GM18511 (cell line): ENCODE data around the gene CACNA1A.

Experiments used
- ATAC-seq: cut with Tn5 transposase; IDR thresholded peaks from one replicate; pipeline ENCODE4 v1.9.1; 2021; ENCODE audit warnings: mild to moderate bottlenecking, moderate library complexity; ENCODE audit not compliant: unreplicated experiment

CACNA1A gene

GRCh38 chr19:13240312-13241022 is 265.8 kb downstream of the CACNA1A start:
- no peak for ATAC-seq

GRCh38 chr19:13238891-13239534 is 267.3 kb downstream of the CACNA1A start:
- no peak for ATAC-seq

GRCh38 chr19:13234518-13234917 is 271.8 kb downstream of the CACNA1A start:
- ATAC-seq: no peak

GRCh38 chr19:13231663-13232062 is 274.6 kb downstream of the CACNA1A start:
- no peak for ATAC-seq

GRCh38 chr19:13229246-13229645 is 277.0 kb downstream of the CACNA1A start:
- ATAC-seq: no peak

- ATAC-seq: no peak
Measured at GRCh38 chr19:13228561-13228960, 277.7 kb downstream of the CACNA1A start.

GRCh38 chr19:13226983-13227382 is 279.3 kb downstream of the CACNA1A start:
- ATAC-seq: no peak

GRCh38 chr19:13225973-13226865 is 280.1 kb downstream of the CACNA1A start:
- ATAC-seq: no peak

GRCh38 chr19:13225085-13225484 is 281.2 kb downstream of the CACNA1A start:
- no peak for ATAC-seq

- ATAC-seq: no peak
Measured at GRCh38 chr19:13220847-13221246, 285.4 kb downstream of the CACNA1A start.

GRCh38 chr19:13215572-13216380 is 290.5 kb downstream of the CACNA1A start:
- no peak for ATAC-seq

GRCh38 chr19:13214036-13214730 is 292.1 kb downstream of the CACNA1A start:
- no peak for ATAC-seq

GRCh38 chr19:13212759-13213330 is 293.4 kb downstream of the CACNA1A start:
- ATAC-seq: no peak

GRCh38 chr19:13211426-13212308 is 294.6 kb downstream of the CACNA1A start:
- no peak for ATAC-seq

- ATAC-seq: no peak
Measured at GRCh38 chr19:13210941-13211340, 295.3 kb downstream of the CACNA1A start.

GRCh38 chr19:13210339-13210775 is 295.9 kb downstream of the CACNA1A start:
- no peak for ATAC-seq

GRCh38 chr19:13209484-13210338 is 296.6 kb downstream of the CACNA1A start:
- no peak for ATAC-seq
